Measurements from ENCODE around the gene TMEM117. TPM values are rescaled to one million over a fixed set of nuclear protein-coding genes. Genes with fewer than 3 reads are reported as not detected.

The TMEM117 gene
- polyA plus RNA-seq, 1 donor (not counting 4 experiments of a cell fraction or from before 2014, with no cell fraction given), result 8.5 TPM

GRCh38 chr12:44246482-44247105, 410.7 kb downstream of the TMEM117 start:
- Histone ChIP-seq H3K27me3 (ENCODE audit: control insufficient read depth, extremely low read depth, insufficient read depth, low read length) (no peaks in the 10 kb centered on the region), H3K9me1 (ENCODE audit: control insufficient read depth, extremely low read depth, insufficient read depth, low read length) (no peaks in the 10 kb centered on the region), H3K36me3 (ENCODE audit: control insufficient read depth in 2 of 2, extremely low read depth in 1 of 2, insufficient read depth in 2 of 2, low read length in 2 of 2) (no peaks in the 10 kb centered on the region), H3K4me1 (ENCODE audit: control insufficient read depth, extremely low read depth, insufficient read depth, low read length) (no peaks in the 10 kb centered on the region), H3K79me2 (ENCODE audit: control insufficient read depth, insufficient read depth, low read length) (no peaks in the 10 kb centered on the region), H3K9ac (ENCODE audit: control insufficient read depth, extremely low read depth, insufficient read depth, low read length) (no peak overlapping the region), H3K9me3 (ENCODE audit: control insufficient read depth, low read depth, low read length) (no peaks in the 10 kb centered on the region), H3K4me3 (ENCODE audit: control insufficient read depth in 2 of 3, extremely low read depth in 1 of 3, insufficient read depth in 2 of 3, low read depth in 1 of 3, low read length in 3 of 3) (no peak overlapping the region), H4K20me1 (ENCODE audit: control insufficient read depth, extremely low read depth, insufficient read depth, low read length) (no peaks in the 10 kb centered on the region), H3K27ac (ENCODE audit: control insufficient read depth, insufficient read depth, low read length) (no peak overlapping the region), H2AFZ (ENCODE audit: control insufficient read depth, low read length) (no peak overlapping the region), H3K4me2 (ENCODE audit: control insufficient read depth, extremely low read depth, insufficient read depth, low read depth, low read length) (no peak overlapping the region)
- no peak for FAIRE-seq
- dilution Hi-C loops (cut with MboI; ENCODE audit: extremely low pct_ligation_motif_present, low sequenced_read_pairs), result no loop called here
- TF ChIP-seq EZH2 (IDR thresholded peaks at IDR 0.05; ENCODE audit: low read length) (no peak), CTCF (optimal IDR thresholded peaks at IDR 0.05 in 1 of 3, IDR thresholded peaks at IDR 0.05 in 1 of 3, conservative IDR thresholded peaks at IDR 0.05 in 1 of 3; ENCODE audit: extremely low read depth in 1 of 3, insufficient read depth in 2 of 3, low read length in 3 of 3) (no peak)
- no peak for DNase-seq (ENCODE audit: low read depth, low spot score)

DNA sequence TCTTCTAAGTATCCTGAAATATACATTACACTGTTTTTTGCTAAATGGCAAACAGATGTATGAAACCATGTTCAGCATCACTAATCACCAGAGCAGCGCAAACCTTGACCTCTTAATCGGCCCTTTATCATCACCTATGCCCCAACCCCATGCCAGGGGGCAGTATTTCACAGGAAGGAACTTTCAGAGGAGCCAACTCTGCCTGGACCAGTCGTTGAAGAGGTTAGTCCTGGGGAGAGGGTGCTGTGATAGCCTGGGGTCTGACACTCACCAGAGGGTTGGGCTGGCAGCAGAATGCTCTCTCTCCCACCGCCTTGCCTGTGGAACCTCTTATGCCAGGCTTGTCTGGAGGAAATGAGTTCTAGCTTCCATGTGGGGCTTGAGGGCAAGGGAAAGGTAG, 411.7 kb downstream of the TMEM117 start:
- no peak for DNase-seq (ENCODE audit: low read depth, low spot score)
- FAIRE-seq, result no peak

More for the DNA sequence above, 411.7 kb downstream of the TMEM117 start:
- no peaks in the 10 kb centered on the region for H3K9me3 ChIP-seq (ENCODE audit: control insufficient read depth, low read depth, low read length)
- no peaks in the 10 kb centered on the region for H3K4me1 ChIP-seq (ENCODE audit: control insufficient read depth, extremely low read depth, insufficient read depth, low read length)
- no peak overlapping the region for H3K9ac ChIP-seq (ENCODE audit: control insufficient read depth, extremely low read depth, insufficient read depth, low read length)
- H2AFZ ChIP-seq (ENCODE audit: control insufficient read depth, low read length), result no peak overlapping the region
- no peak overlapping the region for H3K4me3 ChIP-seq (ENCODE audit: control insufficient read depth in 2 of 3, extremely low read depth in 1 of 3, insufficient read depth in 2 of 3, low read depth in 1 of 3, low read length in 3 of 3)
- no peaks in the 10 kb centered on the region for H3K9me1 ChIP-seq (ENCODE audit: control insufficient read depth, extremely low read depth, insufficient read depth, low read length)
- no peaks in the 10 kb centered on the region for H4K20me1 ChIP-seq (ENCODE audit: control insufficient read depth, extremely low read depth, insufficient read depth, low read length)
- dilution Hi-C loops (cut with MboI; ENCODE audit: extremely low pct_ligation_motif_present, low sequenced_read_pairs), result no loop called here
- no peak overlapping the region for H3K4me2 ChIP-seq (ENCODE audit: control insufficient read depth, extremely low read depth, insufficient read depth, low read depth, low read length)
- TF ChIP-seq EZH2 (IDR thresholded peaks at IDR 0.05; ENCODE audit: low read length) (no peak), CTCF (optimal IDR thresholded peaks at IDR 0.05 in 1 of 3, IDR thresholded peaks at IDR 0.05 in 1 of 3, conservative IDR thresholded peaks at IDR 0.05 in 1 of 3; ENCODE audit: extremely low read depth in 1 of 3, insufficient read depth in 2 of 3, low read length in 3 of 3) (peak; percentile 2 to 25 (median 14))
- H3K79me2 ChIP-seq (ENCODE audit: control insufficient read depth, insufficient read depth, low read length), result no peaks in the 10 kb centered on the region
- H3K27me3 ChIP-seq (ENCODE audit: control insufficient read depth, extremely low read depth, insufficient read depth, low read length), result no peaks in the 10 kb centered on the region
- no peaks in the 10 kb centered on the region for H3K36me3 ChIP-seq (ENCODE audit: control insufficient read depth in 2 of 2, extremely low read depth in 1 of 2, insufficient read depth in 2 of 2, low read length in 2 of 2)
- no peak overlapping the region for H3K27ac ChIP-seq (ENCODE audit: control insufficient read depth, insufficient read depth, low read length)

All from keratinocyte (primary cell).